B cell (primary cell): Measurements from ENCODE around the gene GCNT4.

Experiments
- EZH2 ChIP-seq: IDR thresholded peaks from 2 replicates; pipeline ENCODE4 v1.6.1; 2012; ENCODE audit warnings: borderline replicate concordance, low read depth, mild to moderate bottlenecking, moderate library complexity, low read length; ENCODE audit not compliant: insufficient read depth, poor library complexity, severe bottlenecking
- TF ChIP-seq, protein P1 (sequence below): fragments of 200-600 bp; IDR thresholded peaks from one replicate; pipeline ENCODE4 v1.8.0; 2022; ENCODE audit warnings: antibody characterized with exemption, mild to moderate bottlenecking

- TF ChIP-seq, protein P1, sequence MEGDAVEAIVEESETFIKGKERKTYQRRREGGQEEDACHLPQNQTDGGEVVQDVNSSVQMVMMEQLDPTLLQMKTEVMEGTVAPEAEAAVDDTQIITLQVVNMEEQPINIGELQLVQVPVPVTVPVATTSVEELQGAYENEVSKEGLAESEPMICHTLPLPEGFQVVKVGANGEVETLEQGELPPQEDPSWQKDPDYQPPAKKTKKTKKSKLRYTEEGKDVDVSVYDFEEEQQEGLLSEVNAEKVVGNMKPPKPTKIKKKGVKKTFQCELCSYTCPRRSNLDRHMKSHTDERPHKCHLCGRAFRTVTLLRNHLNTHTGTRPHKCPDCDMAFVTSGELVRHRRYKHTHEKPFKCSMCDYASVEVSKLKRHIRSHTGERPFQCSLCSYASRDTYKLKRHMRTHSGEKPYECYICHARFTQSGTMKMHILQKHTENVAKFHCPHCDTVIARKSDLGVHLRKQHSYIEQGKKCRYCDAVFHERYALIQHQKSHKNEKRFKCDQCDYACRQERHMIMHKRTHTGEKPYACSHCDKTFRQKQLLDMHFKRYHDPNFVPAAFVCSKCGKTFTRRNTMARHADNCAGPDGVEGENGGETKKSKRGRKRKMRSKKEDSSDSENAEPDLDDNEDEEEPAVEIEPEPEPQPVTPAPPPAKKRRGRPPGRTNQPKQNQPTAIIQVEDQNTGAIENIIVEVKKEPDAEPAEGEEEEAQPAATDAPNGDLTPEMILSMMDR, result no peak
- TF ChIP-seq EZH2, result no peak
Measured at GRCh38 chr5:75055727-75056144, 3.4 kb upstream of the GCNT4 start.
